ENCODE results near the gene TOMM40L. TPM values are rescaled to one million over a fixed set of nuclear protein-coding genes. Genes with fewer than 3 reads are reported as not detected.

The TOMM40L gene
- total RNA-seq, 1 donor from 2014 or later, result 16.3 TPM

DNA sequence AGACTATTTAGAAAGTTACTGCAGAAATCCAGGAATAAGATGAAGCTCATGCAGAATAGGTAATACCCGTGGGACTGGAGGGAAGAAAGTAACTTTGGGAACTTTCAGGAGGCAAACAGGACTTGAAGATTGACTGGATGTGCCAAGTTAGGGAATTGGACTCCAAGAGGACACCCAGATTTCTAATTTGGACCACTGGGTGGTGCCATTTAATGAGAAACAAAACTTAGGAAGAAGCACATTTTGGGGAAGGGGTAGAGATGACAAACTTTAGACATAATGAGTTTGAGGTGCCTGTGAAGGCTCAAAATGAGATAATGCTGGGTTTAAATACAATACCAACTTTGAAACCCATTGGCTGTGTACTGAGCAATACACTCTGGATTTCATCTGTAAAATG lies 45.2 kb upstream of the TOMM40L start:
- TF ChIP-seq, protein P1, sequence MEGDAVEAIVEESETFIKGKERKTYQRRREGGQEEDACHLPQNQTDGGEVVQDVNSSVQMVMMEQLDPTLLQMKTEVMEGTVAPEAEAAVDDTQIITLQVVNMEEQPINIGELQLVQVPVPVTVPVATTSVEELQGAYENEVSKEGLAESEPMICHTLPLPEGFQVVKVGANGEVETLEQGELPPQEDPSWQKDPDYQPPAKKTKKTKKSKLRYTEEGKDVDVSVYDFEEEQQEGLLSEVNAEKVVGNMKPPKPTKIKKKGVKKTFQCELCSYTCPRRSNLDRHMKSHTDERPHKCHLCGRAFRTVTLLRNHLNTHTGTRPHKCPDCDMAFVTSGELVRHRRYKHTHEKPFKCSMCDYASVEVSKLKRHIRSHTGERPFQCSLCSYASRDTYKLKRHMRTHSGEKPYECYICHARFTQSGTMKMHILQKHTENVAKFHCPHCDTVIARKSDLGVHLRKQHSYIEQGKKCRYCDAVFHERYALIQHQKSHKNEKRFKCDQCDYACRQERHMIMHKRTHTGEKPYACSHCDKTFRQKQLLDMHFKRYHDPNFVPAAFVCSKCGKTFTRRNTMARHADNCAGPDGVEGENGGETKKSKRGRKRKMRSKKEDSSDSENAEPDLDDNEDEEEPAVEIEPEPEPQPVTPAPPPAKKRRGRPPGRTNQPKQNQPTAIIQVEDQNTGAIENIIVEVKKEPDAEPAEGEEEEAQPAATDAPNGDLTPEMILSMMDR (IDR thresholded peaks at IDR 0.05; ENCODE audit: unreplicated experiment), result no peak
- peaks cover under 1% of the 10 kb centered on the region for H3K36me3 Mint-ChIP-seq (ENCODE audit: insufficient read depth)
- no peaks in the 10 kb centered on the region for H3K9me3 Mint-ChIP-seq (ENCODE audit: low read depth)
- no peak overlapping the region for H3K27ac Mint-ChIP-seq
- DNase-seq (ENCODE audit: low spot score, unreplicated experiment), result no peak
- peaks cover 17% of the 10 kb centered on the region for H3K4me1 Mint-ChIP-seq (ENCODE audit: low read depth)
- no peak overlapping the region for H3K4me3 Mint-ChIP-seq (ENCODE audit: low read depth)
- H3K27me3 Mint-ChIP-seq, result no peaks in the 10 kb centered on the region

DNA sequence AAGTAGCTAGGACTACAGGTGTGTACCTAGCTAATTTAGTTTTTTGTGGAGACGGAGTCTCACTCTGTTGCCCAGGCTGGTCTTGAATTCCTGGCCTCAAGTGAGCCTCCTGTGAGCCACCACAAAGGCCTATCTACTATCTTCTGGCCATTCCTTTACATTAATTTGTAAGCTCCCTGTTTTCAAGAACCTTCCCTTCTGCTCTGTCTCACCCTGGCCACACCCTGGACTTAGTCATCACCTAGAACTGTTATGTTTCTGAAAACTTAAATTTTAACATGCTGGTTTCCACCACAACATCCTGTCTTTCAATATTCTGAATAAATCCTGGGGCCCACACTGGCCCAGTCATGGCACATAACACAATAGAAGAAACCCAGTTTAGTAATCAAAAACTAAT lies 43.6 kb upstream of the TOMM40L start:
- TF ChIP-seq, protein P1 (IDR thresholded peaks at IDR 0.05; ENCODE audit: unreplicated experiment), result no peak
- H3K36me3 Mint-ChIP-seq (ENCODE audit: insufficient read depth), result no peaks in the 10 kb centered on the region
- DNase-seq (ENCODE audit: low spot score, unreplicated experiment), result no peak
- peaks cover 8% of the 10 kb centered on the region for H3K4me1 Mint-ChIP-seq (ENCODE audit: low read depth)
- H3K27me3 Mint-ChIP-seq, result peaks cover 4% of the 10 kb centered on the region
- no peak overlapping the region for H3K4me3 Mint-ChIP-seq (ENCODE audit: low read depth)
- H3K27ac Mint-ChIP-seq, result no peak overlapping the region
- no peaks in the 10 kb centered on the region for H3K9me3 Mint-ChIP-seq (ENCODE audit: low read depth)

DNA sequence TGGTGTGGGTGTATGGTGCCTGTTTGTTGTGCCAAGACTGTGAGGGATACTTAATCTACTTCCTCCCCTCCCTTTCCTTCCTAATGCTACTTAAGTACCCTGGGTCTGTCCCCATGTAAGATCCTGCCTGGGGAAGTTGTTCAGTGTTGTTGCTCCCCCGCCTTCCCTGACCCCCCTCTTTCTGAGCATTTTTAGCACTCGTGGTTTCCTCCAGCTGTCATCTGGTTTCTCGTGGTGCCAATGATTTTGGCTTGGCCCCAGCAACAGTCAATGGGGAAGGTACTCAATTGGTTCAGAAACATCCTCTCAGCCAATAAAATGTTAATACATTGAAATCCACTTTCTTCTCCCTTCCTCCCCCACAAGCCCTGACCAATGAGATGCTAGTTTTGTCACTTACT lies 40.6 kb upstream of the TOMM40L start:
- H3K9me3 Mint-ChIP-seq (ENCODE audit: low read depth), result no peaks in the 10 kb centered on the region
- TF ChIP-seq, protein P1 (IDR thresholded peaks at IDR 0.05; ENCODE audit: unreplicated experiment), result no peak
- H3K36me3 Mint-ChIP-seq (ENCODE audit: insufficient read depth), result no peaks in the 10 kb centered on the region
- H3K4me1 Mint-ChIP-seq (ENCODE audit: low read depth), result no peaks in the 10 kb centered on the region
- H3K27ac Mint-ChIP-seq, result no peak overlapping the region
- no peak for DNase-seq (ENCODE audit: low spot score, unreplicated experiment)
- no peak overlapping the region for H3K4me3 Mint-ChIP-seq (ENCODE audit: low read depth)
- peaks cover 4% of the 10 kb centered on the region for H3K27me3 Mint-ChIP-seq

DNA sequence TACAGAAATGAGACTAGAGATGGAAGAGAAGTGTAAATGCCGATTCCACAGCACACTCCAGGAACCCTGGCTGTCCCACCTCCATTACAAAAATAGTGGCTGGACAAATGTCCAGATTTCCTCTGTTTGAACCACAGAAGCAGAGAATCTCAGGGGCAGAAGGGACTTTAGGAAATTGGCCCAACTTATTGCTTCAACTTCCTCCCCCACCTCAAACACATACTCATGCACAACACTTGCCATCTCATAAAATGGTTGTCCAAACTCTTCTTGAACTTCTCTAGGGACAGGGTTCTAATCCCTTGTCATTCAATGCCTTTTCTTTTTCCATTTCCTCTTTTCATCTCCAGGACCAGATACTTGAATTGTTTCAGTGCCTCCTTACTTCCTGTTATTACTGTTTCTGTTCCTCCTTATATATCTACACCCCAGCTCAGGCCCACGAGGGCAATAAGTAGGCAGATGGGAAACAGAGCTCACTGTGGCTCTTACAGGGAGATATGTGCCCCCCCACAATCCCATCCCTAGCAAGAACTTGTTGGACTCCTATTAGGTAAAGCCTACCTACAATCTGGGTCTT lies 40.0 kb upstream of the TOMM40L start:
- H3K36me3 Mint-ChIP-seq (ENCODE audit: insufficient read depth), result no peaks in the 10 kb centered on the region
- no peaks in the 10 kb centered on the region for H3K9me3 Mint-ChIP-seq (ENCODE audit: low read depth)
- no peaks in the 10 kb centered on the region for H3K4me1 Mint-ChIP-seq (ENCODE audit: low read depth)
- no peak overlapping the region for H3K27ac Mint-ChIP-seq
- no peak for DNase-seq (ENCODE audit: low spot score, unreplicated experiment)
- TF ChIP-seq, protein P1 (IDR thresholded peaks at IDR 0.05; ENCODE audit: unreplicated experiment), result no peak
- no peak overlapping the region for H3K4me3 Mint-ChIP-seq (ENCODE audit: low read depth)
- peaks cover 4% of the 10 kb centered on the region for H3K27me3 Mint-ChIP-seq

DNA sequence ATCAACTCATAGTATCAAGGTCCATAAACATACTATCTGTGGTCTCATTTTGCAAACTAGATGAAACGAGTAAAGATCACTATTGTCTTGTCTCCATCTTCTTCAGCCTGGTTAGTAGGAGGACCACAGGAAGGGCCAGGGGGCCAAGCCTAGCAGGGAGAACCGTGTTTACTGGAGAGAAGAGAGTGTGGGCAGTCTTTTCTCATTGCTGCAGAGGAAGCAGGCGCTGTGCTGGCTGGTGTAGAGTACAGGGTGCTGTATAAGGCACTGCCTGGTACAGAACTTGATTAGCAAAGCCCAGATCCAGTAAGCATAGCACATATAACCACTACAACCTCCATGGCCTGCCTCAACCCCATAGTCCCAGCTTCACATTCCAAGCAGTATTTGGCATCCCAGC lies 38.5 kb upstream of the TOMM40L start:
- Mint-ChIP-seq H3K27ac (no peak overlapping the region), H3K9me3 (ENCODE audit: low read depth) (no peaks in the 10 kb centered on the region), H3K36me3 (ENCODE audit: insufficient read depth) (no peaks in the 10 kb centered on the region), H3K4me1 (ENCODE audit: low read depth) (no peaks in the 10 kb centered on the region), H3K27me3 (peaks cover 4% of the 10 kb centered on the region), H3K4me3 (ENCODE audit: low read depth) (no peak overlapping the region)
- TF ChIP-seq, protein P1 (IDR thresholded peaks at IDR 0.05; ENCODE audit: unreplicated experiment), result no peak
- no peak for DNase-seq (ENCODE audit: low spot score, unreplicated experiment)

Data from progenitor cell of endocrine pancreas (in vitro differentiated cells).